Stimulated activated CD4-positive, alpha-beta T cell treated with anti-CD3 and anti-CD28 coated beads, TNF-alpha, amount 100 ng/mL, for 24 hours (primary cell): ENCODE results near the gene PEX6.

ENCODE experiments used
- DNase-seq, 3 experiments: peaks; one replicate each; pipeline ENCODE4 v3.0.0-alpha.2; 2020; ENCODE audit warnings: low read depth in 3 of 3

Gene PEX6

DNA sequence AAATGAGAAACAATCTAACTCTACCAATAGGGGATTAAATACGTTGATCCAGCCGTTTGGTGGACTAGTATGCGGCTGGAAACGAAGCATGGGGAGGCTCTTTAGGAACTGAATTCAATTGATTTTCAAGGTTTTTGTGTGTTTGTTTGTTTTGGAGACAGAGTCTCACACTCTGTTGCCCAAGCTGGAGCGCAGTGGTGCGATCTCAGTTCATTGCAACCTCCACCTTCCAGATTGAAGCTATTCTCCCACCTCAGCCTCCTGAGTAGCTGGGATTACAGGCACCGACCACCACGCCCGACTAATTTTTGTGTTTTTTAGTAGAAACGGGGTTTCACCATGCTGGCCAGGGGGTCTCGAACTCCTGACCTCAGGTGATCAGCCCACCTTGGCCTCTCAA lies 42.6 kb downstream of the PEX6 start:
- DNase-seq = no peak

DNA sequence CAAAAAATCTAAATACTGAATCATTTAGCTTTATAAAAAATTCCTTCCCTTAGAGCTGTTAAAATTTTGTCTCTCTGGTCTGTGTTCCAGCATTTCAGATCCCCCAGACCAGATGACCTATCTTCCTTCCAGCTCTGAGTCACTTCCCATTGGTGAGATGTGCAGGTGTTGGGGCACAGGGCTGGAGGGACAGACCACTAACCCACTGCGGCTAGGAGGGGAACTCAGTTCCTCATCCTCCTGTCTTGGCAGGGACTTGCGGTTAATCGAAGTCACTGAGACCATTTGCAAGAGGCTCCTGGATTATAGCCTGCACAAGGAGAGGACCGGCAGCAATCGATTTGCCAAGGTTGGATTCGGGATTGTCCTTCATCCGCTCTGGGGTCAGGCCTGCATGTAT lies 43.7 kb downstream of the PEX6 start:
- no peak for DNase-seq

DNA sequence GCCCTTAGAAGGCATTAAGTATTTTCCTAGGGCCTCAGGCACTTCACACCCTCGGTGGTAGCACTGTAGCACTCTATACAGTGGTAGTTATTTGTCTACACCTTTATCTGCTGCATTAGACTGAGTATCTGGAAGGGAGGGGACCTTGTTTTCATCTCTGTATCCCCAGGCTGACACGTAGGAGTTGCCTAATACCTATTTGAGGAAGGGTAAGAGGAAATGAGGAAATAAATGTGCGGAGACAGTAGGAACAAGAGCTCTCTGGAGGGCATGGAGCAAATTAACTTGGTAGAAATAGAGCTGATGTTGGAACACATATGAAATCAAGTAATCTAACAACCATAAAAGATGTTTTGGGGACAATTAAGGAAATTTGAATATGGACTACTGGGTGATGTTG lies 45.8 kb downstream of the PEX6 start:
- DNase-seq = no peak

DNA sequence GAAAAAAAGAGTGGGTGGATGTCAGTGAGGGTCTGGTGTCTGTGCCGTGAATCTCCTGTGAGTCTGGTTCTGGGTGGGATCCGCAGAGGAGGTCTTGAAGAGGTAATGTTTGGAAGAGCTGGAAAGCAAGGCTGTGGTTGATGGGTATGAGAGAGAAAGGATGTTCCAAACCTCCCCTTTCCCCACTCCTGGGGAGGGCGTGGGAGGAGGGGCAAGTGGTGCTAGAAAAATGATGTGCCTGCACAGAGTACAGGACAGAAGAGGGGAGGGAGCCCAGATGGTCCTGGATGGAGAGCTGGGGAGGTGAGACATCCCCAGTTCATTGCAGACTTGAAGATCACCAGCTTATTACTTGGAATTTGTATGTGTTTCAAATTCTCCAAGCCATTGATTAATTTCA lies 46.6 kb downstream of the PEX6 start:
- DNase-seq = no peak

DNA sequence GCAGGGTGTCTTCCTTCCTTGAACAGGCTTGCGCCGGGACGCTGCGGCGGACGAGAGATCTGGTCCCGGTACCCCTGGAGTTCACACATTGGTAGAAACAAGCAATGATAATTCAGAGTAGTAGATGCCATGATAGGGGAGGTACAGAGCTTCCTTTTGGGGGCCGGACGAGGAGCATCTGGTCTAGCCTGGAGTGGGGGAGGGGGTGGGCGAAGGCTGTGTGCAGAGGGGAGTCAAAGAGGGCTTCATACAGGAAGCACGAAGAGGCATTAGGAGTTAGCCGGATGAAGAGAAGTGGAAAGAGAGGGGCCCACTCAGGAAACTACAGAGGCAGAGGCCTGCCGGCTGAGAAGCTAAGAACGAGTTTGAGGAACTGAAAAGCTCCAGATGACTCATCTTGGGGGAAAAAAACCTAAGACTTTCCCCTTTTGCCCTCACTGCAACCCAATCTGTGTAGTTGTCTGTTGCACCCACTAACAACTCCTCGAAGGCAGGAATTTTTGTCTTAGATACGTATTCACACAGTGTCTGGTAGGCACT lies 49.1 kb downstream of the PEX6 start:
- peak; percentile 36 to 63 (median 42) for DNase-seq

DNA sequence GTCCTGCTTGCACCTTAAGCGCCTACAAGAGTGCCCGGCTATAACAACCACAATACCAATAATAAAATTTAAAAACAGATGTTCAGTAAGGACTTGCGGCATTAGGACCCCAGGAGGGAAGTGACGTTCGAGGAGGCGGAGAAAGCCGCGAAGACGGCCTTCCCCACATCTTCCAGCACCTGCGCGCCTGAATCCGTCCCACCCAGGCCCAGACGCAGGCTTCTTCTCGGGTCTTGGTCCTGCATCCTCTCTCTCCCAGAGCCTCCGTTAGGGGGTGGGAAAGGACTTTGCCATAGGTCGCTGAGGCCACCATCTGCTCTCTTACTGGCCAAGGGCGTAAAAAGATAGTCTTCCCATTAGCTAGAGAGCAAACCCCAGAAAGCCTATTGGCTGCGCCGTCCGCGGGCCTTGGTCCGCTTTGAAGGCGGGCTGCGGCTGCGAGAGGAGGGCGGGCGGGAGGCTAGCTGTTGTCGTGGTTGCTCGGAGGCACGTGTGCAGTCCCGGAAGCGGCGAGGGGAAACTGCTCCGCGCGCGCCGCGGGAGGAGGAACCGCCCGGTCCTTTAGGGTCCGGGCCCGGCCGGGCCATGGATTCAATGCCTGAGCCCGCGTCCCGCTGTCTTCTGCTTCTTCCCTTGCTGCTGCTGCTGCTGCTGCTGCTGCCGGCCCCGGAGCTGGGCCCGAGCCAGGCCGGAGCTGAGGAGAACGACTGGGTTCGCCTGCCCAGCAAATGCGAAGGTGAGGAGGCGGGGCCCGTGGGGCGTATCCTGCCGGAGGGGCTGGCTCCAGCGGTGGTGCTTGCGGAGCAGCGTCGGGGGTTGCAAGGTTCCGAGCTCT lies 49.8 kb downstream of the PEX6 start, which contains the start of gene CNPY3:
Gene CNPY3, plus strand, starts transcription at position 495 of the 835 bp plus-strand sequence. Its CDS starts 91 bp downstream, at position 586.
- DNase-seq = peak; percentile 84 to 95 (median 90)

DNA sequence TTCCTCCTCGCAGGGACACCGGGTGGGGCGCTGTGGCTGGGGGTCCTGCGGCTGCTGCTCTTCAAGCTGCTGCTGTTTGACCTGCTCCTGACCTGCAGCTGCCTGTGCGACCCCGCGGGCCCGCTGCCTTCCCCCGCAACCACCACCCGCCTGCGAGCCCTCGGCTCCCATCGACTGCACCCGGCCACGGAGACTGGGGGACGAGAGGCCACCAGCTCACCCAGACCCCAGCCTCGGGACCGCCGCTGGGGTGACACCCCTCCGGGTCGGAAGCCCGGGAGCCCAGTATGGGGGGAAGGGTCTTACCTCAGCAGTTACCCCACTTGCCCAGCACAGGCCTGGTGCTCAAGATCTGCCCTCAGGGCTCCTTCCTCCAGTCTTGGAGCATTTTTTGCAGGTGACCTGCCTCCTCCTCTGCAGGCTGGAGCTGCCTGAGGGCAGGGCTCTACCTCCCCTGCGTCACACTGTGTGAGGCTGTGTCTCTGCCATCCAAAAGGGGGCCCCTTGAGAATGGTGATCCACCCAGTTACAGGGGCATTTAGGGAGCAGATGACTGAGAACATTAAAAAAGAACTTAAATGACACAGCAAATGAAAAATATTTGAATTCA lies 53.6 kb downstream of the PEX6 start:
- DNase-seq = no peak

DNA sequence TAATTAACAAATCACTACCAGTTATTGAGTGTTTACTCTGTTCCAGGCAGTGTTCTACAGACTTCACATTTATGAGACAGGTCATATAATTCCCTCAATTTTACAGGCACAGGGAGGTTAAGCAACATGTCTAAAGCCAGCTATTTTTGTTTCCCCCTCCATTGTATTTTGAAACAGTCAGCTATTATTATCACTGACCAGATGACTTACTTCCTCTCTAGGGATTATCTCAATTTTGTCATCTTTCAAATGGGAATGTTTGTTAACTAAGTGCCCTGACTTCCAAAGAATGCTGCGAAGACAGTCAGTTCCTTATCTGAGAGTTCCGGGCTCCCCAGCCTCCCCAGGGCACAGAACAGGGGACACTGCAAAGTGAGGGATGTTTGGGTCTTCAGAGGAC lies 55.3 kb downstream of the PEX6 start:
- DNase-seq = no peak

DNA sequence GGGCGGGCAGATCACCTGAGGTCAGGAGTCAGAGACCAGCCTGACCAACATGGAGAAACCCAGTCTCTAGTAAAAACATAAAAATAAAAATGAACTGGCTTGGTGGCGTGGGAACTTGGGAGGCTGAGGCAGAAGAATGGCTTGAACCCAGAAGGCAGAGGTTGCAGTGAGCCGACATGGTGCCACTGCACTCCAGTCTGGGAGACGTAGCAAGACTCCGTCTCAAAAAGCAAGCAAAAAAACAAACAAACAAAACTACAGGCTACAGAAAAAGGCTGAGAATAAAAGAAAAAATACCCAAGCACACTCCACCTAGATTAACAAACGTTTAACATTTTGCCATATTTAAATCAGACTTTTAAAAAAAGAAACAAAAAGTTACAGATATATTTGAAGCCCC lies 57.2 kb downstream of the PEX6 start:
- DNase-seq = no peak

DNA sequence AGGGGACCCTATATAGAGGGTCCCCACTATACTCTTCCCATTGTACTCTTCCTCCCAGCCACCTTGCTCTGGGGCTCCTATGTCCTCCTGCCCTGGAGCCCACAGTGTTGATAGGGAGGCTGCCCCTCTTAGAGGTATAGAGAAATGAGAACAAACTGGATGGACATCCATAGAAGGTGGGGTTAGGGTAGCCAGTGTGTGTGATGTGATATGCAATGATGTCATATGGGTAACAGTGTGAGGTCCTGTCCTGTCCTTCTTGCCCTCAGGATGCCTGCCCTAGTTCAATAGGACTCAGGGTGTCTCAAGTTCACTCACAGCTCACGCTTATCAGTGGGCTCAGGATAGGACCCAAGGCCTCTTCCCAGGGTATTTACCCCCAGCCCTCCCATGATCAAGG lies 62.7 kb downstream of the PEX6 start:
- no peak for DNase-seq

DNA sequence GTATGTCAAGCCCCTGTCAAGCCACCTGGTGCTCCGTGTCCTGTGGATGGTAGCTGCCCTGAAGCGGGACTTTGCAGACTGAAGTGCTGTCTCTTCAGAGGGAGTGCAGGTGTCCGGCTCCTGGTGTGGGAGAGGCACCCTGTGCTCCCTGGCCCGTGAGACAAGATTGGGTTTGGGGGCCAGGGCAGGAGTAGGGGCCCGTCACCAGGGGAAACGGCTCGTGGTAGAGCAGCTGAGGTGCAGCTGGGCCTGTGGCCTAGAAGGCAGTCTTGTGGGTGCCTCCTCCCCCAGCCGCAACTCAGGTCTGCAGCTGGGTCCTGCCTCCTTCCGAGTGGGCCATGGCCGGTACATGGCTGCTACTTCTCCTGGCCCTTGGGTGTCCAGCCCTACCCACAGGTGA lies 63.2 kb downstream of the PEX6 start, which contains the start of gene PTCRA:
Gene PTCRA, plus strand, starts transcription at position 322 of the 400 bp plus-strand sequence. Its CDS starts 17 bp downstream, at position 339.
- no peak for DNase-seq

DNA sequence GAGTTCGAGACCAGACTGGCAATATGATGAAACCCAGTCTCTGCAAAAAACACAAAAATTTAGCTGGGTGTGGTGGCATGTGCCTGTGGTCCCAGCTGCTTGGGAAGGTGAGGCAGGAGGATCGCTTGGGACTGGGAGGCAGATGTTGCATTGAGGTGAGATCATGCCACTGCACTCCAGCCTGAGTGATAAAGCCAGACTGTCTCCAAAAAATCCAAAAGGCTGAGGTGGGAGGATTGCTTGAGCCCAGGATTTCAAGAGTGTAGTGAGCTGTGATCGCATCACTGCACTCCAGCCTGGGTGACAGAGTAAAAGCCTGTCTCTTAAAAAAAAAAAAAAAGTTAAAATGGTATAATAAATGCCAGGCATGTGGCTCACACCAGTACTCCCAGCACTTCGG lies 64.4 kb downstream of the PEX6 start:
- DNase-seq = no peak
